Activated naive CD4-positive, alpha-beta T cell treated with anti-CD3 and anti-CD28 coated beads, Interleukin-2, amount 10 ng/mL, durations not matched to agents 7 days and 5 days (primary cell): ENCODE measurements around the gene PDE2A.

ENCODE experiments used
- CTCF ChIA-PET: fragments of 350-600 bp; sonication (Branson Sonifier 250); formaldehyde crosslinking; loops from one replicate; lab custom pipeline; 2021; ENCODE audit warnings: antibody characterized with exemption; lab: Charles Lee
- DNase-seq: peaks from one replicate; pipeline ENCODE4 v3.0.0-alpha.2; 2020
- H3K27ac Mint-ChIP-seq: one replicate; pipeline ENCODE4 v1.8.0; 2021; ENCODE audit warnings: mild to moderate bottlenecking, moderate library complexity, mixed read lengths
- H3K27me3 Mint-ChIP-seq: one replicate; pipeline ENCODE4 v1.8.0; 2021; ENCODE audit warnings: mild to moderate bottlenecking, mixed read lengths
- H3K36me3 Mint-ChIP-seq: one replicate; pipeline ENCODE4 v1.8.0; 2021; ENCODE audit warnings: mixed read lengths
- H3K4me1 Mint-ChIP-seq: one replicate; pipeline ENCODE4 v1.8.0; 2021; ENCODE audit warnings: mixed read lengths
- H3K4me3 Mint-ChIP-seq: one replicate; pipeline ENCODE4 v1.8.0; 2021; ENCODE audit warnings: mild to moderate bottlenecking, moderate library complexity, mixed read lengths
- H3K9me3 Mint-ChIP-seq: one replicate; pipeline ENCODE4 v1.8.0; 2021; ENCODE audit warnings: mixed read lengths

The PDE2A gene

DNA sequence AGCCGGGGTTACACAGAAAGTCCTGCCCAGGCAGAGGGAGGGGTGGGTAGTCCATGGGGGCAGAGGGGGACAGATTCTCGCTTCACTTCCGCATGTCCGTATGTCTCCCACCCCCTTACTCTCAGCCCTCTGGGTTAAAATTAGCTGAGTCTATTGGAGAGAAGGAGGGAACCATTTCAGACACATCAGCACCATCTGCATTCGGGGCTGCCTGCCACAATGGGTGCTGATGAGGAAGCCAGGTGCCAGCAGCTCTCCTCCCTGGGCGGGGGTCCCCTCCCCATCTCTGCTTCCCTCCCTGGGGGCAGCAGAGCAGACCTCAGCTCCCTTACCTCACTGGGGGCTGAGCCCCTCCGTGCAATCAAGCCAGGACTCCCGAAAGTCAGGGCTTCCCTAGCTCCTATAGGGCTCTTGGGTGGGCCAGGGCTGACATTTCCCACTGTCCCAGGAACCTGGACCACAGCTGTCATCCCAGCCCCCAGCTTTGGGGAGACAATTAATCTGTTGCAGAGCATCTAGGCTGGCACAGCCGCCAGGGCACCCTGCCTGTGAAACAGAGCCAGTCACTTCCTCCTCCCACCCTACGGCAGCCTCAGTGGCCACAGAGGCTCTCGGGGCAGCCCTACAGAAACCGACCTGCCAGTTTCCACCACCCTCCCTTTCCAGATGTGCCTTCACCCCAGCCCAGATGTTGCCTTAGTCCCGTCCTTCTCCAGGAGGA, 67.3 kb downstream of the PDE2A start:
- Mint-ChIP-seq H3K36me3 (no peaks in the 10 kb centered on the region), H3K4me3 (no peak overlapping the region), H3K9me3 (no peaks in the 10 kb centered on the region), H3K27me3 (peaks cover 92% of the 10 kb centered on the region), H3K27ac (no peak overlapping the region), H3K4me1 (peaks cover 2% of the 10 kb centered on the region)
- DNase-seq: no peak
- CTCF ChIA-PET: interaction anchor here (0.7 to 2.7 kb wide), 3 partner anchors 15 to 77 kb away, joined by 3 to 9 read pairs (median 5); no protein-coding TSS in a partner anchor

- no peak for DNase-seq
- Mint-ChIP-seq H3K4me1 (peaks cover 2% of the 10 kb centered on the region), H3K36me3 (no peaks in the 10 kb centered on the region), H3K27me3 (peaks cover 90% of the 10 kb centered on the region), H3K9me3 (no peaks in the 10 kb centered on the region), H3K27ac (no peak overlapping the region), H3K4me3 (no peak overlapping the region)
- CTCF ChIA-PET: interaction anchor here (1.8 kb wide), 1 partner anchor 78 kb away, joined by 5 read pairs; no protein-coding TSS in a partner anchor
Measured at GRCh38 chr11:72605973-72606747, 68.1 kb downstream of the PDE2A start.

DNA sequence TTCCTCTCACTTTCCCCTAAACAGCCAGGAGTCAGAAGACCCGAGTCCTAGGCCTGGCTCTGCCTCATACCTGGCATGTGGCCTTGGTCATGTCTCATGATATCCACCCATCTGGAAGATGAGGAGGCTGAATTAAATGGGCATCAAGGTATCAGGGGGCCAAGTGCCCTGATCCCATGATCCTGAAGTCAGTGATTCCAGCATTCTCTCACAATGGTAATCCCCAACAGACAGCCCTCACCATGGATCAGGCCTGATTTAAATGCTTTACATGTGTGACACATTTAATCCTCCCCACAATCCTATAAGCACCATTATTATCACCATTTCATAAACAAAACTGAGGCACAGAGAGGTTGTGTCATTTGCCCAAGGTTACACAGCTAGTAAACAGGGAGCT, 70.0 kb downstream of the PDE2A start:
- H3K27ac Mint-ChIP-seq: no peak overlapping the region
- CTCF ChIA-PET: no interaction called here
- peaks cover 81% of the 10 kb centered on the region for H3K27me3 Mint-ChIP-seq
- no peaks in the 10 kb centered on the region for H3K36me3 Mint-ChIP-seq
- DNase-seq: no peak
- H3K4me3 Mint-ChIP-seq: no peak overlapping the region
- peaks cover 2% of the 10 kb centered on the region for H3K4me1 Mint-ChIP-seq
- no peaks in the 10 kb centered on the region for H3K9me3 Mint-ChIP-seq

DNA sequence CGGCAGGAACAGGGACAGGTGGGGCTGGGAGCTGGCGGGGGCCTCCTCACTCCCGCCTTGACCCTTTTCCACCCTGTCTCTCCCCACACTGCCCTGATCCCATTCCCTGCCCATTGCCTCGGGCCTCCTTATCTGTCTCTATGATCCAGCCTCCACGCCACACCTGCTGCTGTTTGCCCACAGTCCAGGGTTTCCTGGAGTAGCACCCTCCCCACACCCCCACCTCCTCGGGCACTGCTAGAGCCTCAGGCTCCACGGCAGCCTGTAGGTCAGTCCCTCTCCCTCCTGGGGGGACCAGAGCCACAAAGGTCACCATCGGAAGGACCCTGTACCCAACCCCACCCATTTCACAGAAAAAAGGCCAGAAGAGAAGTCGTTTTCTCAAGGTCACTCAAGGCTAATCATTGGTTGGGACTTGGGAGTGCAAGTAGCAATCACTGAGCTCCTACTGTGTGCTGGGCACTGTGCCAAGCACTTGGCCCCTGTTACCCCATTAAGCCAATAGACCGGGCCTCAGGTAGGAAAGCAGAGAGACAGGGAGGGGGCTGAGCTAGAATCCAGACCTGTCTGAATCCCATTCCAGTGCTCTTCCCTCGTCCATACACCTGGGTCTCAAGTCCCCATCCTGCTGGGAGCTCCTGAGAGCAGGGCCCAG, 71.8 kb downstream of the PDE2A start:
- no peak overlapping the region for H3K27ac Mint-ChIP-seq
- H3K36me3 Mint-ChIP-seq: no peaks in the 10 kb centered on the region
- H3K4me1 Mint-ChIP-seq: no peaks in the 10 kb centered on the region
- CTCF ChIA-PET: interaction anchor here (0.9 to 1.3 kb wide), 4 partner anchors 11 to 131 kb away, joined by 3 to 4 read pairs (median 3); no protein-coding TSS in a partner anchor
- H3K9me3 Mint-ChIP-seq: no peaks in the 10 kb centered on the region
- H3K27me3 Mint-ChIP-seq: peaks cover 82% of the 10 kb centered on the region
- DNase-seq: no peak
- H3K4me3 Mint-ChIP-seq: no peak overlapping the region

DNA sequence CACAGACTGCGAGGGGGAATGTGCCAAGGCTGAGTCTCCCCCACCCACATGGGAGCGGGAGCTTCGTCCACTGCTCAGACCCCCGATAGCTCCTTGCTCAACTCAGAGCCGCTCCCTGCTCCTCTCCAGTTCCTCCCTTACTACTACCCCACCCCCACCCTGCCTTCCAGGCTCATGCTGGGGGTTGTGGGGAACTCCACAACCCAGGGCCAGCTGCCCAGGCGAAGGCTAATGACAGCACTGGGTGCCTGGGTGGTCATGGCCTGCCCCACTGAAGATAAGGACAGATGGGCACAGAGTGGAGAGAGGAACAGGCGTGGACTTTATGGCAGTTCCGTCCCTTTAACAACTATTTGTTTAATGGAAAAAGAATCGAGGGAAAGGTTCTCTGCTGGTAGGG, 73.7 kb downstream of the PDE2A start:
- Mint-ChIP-seq H3K4me1 (no peaks in the 10 kb centered on the region), H3K27me3 (peaks cover 80% of the 10 kb centered on the region)
- CTCF ChIA-PET: interaction anchor here (1.1 to 3.2 kb wide), 3 partner anchors 8 to 84 kb away, joined by 3 to 10 read pairs (median 3); no protein-coding TSS in a partner anchor

DNA sequence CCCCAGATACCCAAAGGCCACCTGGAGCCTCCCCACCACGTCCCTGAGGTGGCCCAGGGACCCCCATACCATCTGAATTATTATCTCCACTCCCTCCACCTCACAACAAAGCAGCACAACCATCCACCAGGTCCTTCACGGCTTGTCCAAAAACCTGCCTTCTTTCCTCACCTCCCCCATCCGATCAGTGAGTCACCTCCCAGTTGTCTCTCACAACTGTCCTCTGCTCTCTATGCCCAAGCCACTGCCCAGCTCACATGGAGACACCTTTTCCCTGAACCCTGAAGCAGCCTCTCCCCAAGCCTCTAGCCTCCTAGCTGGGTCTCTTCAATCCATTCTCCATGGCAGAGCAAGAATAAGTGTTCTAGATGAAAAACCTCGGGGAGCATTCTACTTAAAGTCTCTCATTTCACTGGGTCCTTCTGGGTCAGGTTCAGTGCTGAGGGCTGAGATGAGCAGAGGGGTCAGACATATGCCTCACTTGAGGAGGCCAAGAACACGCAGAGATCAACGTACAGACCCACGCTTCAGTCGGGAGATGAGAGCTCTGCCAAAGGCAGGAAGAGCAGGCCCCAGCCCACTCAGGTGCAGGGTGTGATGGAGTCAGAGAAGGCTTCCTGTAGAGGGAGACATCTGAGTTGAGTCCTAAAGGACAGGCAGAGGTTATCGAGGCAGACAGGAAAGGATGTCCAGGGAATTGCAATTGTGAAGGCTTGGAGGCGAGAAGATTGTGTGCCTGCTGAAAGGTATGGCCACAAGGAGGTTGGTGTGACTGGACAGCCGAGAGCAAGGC, 74.7 kb downstream of the PDE2A start:
- Mint-ChIP-seq H3K36me3 (no peaks in the 10 kb centered on the region), H3K4me1 (no peaks in the 10 kb centered on the region), H3K4me3 (no peak overlapping the region), H3K27ac (no peak overlapping the region), H3K9me3 (no peaks in the 10 kb centered on the region), H3K27me3 (peaks cover 76% of the 10 kb centered on the region)
- CTCF ChIA-PET: interaction anchor here (1.0 to 3.2 kb wide), 6 partner anchors 8 to 84 kb away, joined by 3 to 10 read pairs (median 5); no protein-coding TSS in a partner anchor
- DNase-seq: no peak

More for the DNA sequence above, 73.7 kb downstream of the PDE2A start:
- H3K4me3 Mint-ChIP-seq: no peak overlapping the region
- H3K36me3 Mint-ChIP-seq: no peaks in the 10 kb centered on the region
- no peak overlapping the region for H3K27ac Mint-ChIP-seq
- no peak for DNase-seq
- no peaks in the 10 kb centered on the region for H3K9me3 Mint-ChIP-seq

DNA sequence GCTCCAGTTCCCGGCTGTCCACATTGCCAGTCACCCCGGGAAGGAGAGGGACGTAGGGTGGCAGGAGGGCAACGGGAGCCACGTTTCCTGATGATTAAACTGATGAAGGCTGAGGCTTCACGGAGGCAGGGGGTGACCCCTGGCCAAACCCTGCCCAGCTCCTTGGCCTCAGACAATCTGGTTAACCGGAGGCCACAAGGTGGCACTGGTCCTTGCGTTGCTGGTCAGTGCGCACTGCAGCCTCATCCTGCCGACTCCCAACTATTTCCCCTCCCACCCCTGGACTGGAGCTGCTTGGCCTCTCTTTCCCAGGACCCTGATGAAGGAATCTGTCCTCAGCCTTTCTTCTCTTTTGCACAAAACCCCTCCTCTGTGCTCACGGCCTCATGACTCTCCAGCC, 75.3 kb downstream of the PDE2A start:
- no peaks in the 10 kb centered on the region for H3K4me1 Mint-ChIP-seq
- CTCF ChIA-PET: interaction anchor here (1.0 to 3.2 kb wide), 5 partner anchors 9 to 85 kb away, joined by 3 to 10 read pairs (median 5); no protein-coding TSS in a partner anchor
- peaks cover 76% of the 10 kb centered on the region for H3K27me3 Mint-ChIP-seq
- H3K9me3 Mint-ChIP-seq: no peaks in the 10 kb centered on the region
- no peaks in the 10 kb centered on the region for H3K36me3 Mint-ChIP-seq
- no peak overlapping the region for H3K27ac Mint-ChIP-seq
- no peak for DNase-seq
- no peak overlapping the region for H3K4me3 Mint-ChIP-seq

DNA sequence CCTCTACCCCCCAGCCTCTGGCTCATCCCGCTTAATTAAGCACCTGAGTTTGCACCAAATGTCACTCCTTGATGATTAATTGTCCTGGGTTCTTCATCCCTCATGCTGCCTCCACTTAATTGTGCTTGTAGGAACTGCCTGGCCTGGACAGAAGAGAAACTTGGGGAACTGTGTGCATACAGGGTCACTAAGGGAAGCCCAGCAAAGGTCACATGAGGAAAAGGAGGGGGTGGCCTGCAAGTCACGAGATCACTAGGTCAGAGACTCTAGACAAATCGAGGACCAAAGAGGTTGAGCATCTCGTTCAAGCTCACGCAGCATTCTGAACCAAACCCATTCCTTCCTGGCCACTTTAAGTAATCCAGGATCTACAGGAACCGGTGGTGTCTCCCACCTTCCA, 75.8 kb downstream of the PDE2A start:
- no peak overlapping the region for H3K27ac Mint-ChIP-seq
- H3K36me3 Mint-ChIP-seq: no peaks in the 10 kb centered on the region
- H3K4me3 Mint-ChIP-seq: no peak overlapping the region
- H3K4me1 Mint-ChIP-seq: no peaks in the 10 kb centered on the region
- CTCF ChIA-PET: interaction anchor here (1.0 to 3.2 kb wide), 5 partner anchors 9 to 85 kb away, joined by 3 to 10 read pairs (median 5); no protein-coding TSS in a partner anchor
- DNase-seq: no peak
- no peaks in the 10 kb centered on the region for H3K9me3 Mint-ChIP-seq
- peaks cover 72% of the 10 kb centered on the region for H3K27me3 Mint-ChIP-seq

DNA sequence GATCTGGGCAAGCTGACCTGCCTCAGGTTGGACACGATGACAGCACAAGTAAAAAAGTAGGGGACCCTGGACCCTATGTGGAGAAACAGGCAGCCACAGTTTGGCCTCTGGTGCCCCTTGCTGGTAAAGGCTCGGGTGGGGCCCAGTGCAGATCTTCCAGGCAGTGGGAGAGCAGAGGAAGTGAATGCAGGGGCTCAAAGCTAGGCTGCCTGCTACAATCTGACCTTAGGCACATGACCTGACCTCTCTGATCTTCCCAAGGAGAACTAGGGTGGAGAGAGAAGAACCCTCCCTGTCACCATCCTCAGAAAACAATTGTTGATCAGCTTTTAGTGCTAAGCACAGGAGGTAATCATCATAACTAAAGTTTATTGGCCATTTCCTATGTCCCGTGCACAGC, 76.5 kb downstream of the PDE2A start:
- H3K27ac Mint-ChIP-seq: no peak overlapping the region
- H3K4me3 Mint-ChIP-seq: no peak overlapping the region
- peaks cover 65% of the 10 kb centered on the region for H3K27me3 Mint-ChIP-seq
- CTCF ChIA-PET: interaction anchor here (1.3 to 3.2 kb wide), 2 partner anchors 11 to 12 kb away, joined by 3 to 10 read pairs; no protein-coding TSS in a partner anchor
- no peaks in the 10 kb centered on the region for H3K36me3 Mint-ChIP-seq
- H3K9me3 Mint-ChIP-seq: no peaks in the 10 kb centered on the region
- H3K4me1 Mint-ChIP-seq: no peaks in the 10 kb centered on the region
- no peak for DNase-seq

DNA sequence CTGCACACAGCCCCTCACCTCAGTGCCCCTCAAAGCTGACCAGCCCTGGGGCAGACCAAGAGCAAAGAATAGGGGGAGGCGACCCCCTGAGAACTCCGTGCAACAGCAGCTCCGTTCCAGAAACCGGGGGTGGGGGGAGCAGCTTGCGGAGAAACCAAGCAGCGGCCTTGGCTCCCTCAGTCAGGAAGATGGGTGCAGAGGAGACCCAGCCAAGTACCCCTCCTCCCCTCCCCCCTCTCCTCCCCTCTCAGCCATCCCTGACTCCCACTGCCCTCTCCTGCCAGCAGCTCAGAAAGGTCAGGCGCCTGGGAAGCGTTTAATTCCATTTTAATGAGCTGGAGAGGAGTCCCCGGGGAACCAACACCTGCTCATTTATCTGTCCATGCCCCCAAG, 78.9 kb downstream of the PDE2A start:
- Mint-ChIP-seq H3K36me3 (no peaks in the 10 kb centered on the region), H3K4me3 (no peak overlapping the region), H3K27me3 (peaks cover 73% of the 10 kb centered on the region), H3K4me1 (peaks cover 21% of the 10 kb centered on the region), H3K27ac (no peak overlapping the region), H3K9me3 (no peaks in the 10 kb centered on the region)
- DNase-seq: no peak
- CTCF ChIA-PET: interaction anchor here (1.3 to 1.6 kb wide), 2 partner anchors 8 to 14 kb away, joined by 3 read pairs; no protein-coding TSS in a partner anchor

DNA sequence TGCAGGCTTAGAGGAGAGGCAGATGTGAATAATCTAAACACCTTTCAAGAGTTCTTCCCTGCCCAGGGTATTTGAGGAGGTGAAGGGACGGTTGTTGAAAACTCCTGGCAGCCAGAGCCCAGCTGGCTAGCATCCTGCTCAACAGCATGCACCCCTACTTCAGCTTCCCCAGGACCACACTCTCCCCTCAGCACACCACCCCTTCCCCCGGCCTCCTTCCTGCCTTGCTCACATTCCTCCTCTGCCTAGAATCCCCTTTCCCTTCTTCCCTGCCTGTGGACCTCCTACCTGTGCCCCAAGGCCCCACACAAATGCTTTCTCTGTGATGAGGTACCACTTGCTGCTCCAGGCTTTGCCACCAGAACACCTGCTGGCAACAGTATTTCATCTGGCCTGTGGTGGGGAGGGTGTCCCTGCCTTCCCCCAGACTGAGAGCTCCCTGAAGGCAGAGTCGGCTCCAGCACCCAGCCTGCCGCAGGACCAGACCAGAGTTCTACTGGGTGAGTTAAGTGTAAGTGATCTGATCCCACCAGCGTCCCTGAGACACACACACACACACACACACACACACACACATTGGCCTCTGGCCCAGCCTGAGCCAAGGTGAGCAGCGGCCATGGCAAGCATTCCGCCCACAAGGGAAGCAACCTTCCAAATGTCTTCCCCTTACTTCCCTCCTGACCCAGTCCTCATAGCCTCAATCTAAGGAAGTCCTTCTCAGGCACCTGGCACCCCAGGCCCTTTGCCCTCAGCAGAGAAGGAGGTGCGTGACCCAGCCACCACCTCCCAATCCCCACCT, 79.5 kb downstream of the PDE2A start:
- CTCF ChIA-PET: interaction anchor here (1.3 kb wide), 1 partner anchor 7 kb away, joined by 3 read pairs; no protein-coding TSS in a partner anchor
- H3K9me3 Mint-ChIP-seq: no peaks in the 10 kb centered on the region
- no peaks in the 10 kb centered on the region for H3K36me3 Mint-ChIP-seq
- H3K27ac Mint-ChIP-seq: no peak overlapping the region
- H3K27me3 Mint-ChIP-seq: peaks cover 78% of the 10 kb centered on the region
- H3K4me3 Mint-ChIP-seq: no peak overlapping the region
- H3K4me1 Mint-ChIP-seq: peaks cover 25% of the 10 kb centered on the region
- no peak for DNase-seq

DNA sequence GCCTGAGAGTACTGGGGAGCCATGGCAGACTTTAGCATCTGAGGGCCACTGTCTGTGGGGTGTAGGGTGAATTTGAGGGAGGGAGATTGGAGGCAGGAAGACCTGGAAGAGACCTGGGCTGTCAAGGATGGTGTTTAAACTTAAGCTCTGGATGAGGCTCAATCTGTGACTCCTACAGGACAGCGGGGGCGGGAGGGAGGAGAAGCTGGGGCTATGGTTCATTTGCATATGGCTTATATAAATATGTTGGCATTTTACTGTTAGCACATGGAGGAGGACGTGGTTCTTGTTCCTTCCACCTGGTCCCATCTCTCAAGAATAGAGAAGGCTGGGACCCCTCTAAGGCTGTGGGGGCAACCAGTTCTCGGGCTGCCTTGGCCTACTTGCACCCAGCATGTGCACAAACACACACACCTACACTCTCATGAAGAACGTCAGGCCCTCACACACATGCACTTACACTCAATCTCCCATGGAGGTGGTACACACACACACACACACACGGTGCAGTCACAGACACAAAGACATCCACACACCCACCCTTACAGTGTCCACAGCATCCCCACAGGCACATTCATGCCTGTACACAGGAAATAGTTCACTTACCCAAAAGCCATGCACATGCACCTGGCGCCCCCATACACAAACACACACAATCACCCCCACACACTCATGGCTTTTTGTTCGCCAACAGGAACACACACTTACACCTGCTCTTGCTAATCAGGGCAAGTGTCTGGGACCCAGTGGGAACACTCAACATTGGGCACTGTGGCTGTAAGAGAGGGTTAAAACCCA, 81.3 kb downstream of the PDE2A start:
- H3K4me3 Mint-ChIP-seq: no peak overlapping the region
- CTCF ChIA-PET: interaction anchor here (0.6 to 1.9 kb wide), 5 partner anchors 13 to 122 kb away, joined by 3 to 9 read pairs (median 4); no protein-coding TSS in a partner anchor
- DNase-seq: no peak
- no peaks in the 10 kb centered on the region for H3K36me3 Mint-ChIP-seq
- no peaks in the 10 kb centered on the region for H3K9me3 Mint-ChIP-seq
- peaks cover 82% of the 10 kb centered on the region for H3K27me3 Mint-ChIP-seq
- no peak overlapping the region for H3K27ac Mint-ChIP-seq
- H3K4me1 Mint-ChIP-seq: peaks cover 32% of the 10 kb centered on the region
